ENCODE data around the gene GGT5. TPM values are rescaled to one million over a fixed set of nuclear protein-coding genes. Genes with fewer than 3 reads are reported as not detected.

Gene GGT5
- total RNA-seq, 1 donor from 2014 or later = 10.7 TPM

DNA sequence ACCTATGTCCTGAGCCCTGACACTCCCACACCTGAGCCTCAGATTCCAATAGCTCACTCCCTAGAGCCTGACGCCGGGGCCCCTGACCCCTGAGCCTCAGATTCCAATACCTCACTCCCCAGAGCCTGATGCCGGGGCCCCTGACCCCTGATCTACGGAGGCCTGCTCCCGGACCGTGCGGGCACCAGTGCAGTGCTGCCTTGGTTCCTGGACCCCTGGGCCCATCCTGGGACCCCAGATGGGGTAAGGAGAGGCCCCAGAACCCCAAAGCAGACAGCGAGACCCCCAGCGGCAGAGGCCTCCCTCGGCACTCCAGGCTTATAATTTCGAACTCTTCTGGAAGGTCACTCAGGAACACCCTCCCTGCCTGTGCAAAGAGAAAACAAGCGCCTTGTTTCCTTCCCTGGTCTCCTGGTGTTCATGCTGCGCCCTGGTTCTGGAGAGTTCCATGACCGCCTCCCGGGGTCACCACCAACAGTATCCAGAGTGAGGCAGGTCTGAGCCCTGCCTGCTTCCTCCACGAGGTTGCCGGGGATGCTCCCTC is 56.1 kb downstream of the GGT5 start:
- no peak overlapping the region for H3K4me3 Mint-ChIP-seq (ENCODE audit: unreplicated experiment)
- H3K36me3 Mint-ChIP-seq (ENCODE audit: unreplicated experiment) = no peaks in the 10 kb centered on the region
- TF ChIP-seq, protein P1, sequence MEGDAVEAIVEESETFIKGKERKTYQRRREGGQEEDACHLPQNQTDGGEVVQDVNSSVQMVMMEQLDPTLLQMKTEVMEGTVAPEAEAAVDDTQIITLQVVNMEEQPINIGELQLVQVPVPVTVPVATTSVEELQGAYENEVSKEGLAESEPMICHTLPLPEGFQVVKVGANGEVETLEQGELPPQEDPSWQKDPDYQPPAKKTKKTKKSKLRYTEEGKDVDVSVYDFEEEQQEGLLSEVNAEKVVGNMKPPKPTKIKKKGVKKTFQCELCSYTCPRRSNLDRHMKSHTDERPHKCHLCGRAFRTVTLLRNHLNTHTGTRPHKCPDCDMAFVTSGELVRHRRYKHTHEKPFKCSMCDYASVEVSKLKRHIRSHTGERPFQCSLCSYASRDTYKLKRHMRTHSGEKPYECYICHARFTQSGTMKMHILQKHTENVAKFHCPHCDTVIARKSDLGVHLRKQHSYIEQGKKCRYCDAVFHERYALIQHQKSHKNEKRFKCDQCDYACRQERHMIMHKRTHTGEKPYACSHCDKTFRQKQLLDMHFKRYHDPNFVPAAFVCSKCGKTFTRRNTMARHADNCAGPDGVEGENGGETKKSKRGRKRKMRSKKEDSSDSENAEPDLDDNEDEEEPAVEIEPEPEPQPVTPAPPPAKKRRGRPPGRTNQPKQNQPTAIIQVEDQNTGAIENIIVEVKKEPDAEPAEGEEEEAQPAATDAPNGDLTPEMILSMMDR (IDR thresholded peaks at IDR 0.05; ENCODE audit: partially characterized antibody, unreplicated experiment) = no peak
- peaks cover 3% of the 10 kb centered on the region for H3K4me1 Mint-ChIP-seq (ENCODE audit: low read depth, unreplicated experiment)
- peaks cover 2% of the 10 kb centered on the region for H3K27me3 Mint-ChIP-seq (ENCODE audit: unreplicated experiment)
- H3K9me3 Mint-ChIP-seq (ENCODE audit: unreplicated experiment) = peaks cover 6% of the 10 kb centered on the region
- H3K27ac Mint-ChIP-seq (ENCODE audit: unreplicated experiment) = no peak overlapping the region
- DNase-seq = no peak

DNA sequence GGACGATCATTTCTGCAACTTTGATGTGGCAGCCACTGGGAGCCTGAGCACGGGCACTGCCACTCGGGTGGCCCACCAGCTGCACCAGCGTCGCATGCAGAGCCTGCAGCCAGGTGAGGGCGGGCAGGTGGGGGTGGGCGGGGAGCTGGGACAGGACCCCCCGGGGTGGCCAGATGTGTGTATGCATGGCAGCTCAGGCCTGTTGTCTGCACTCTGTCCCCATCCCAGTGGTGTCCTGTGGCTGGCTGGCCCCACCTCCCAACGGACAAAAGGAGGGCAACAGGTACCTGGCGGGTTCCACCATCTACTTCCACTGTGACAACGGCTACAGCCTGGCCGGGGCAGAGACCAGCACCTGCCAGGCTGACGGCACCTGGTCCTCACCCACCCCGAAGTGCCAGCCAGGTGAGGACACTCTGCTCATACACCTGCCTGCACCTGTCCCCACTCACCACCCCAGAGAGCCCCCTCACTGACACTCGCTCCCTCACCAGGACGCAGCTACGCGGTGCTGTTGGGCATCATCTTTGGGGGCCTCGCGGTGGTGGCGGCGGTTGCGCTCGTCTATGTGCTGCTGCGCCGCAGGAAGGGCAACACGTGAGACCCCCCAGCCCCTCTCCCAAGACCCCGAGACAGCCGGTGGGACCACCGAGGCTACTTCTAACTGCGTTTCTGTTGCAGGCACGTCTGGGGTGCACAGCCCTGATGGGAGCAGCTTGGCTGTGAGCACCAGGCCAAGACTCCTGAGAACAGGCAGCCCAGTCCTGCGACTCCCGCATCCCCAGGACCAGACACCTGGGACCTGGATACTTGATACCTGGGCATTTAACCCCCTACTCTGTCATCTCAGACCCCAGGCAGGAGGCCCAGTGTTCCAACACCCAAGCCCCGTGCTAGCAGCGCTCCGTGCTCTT is 56.9 kb downstream of the GGT5 start:
- TF ChIP-seq, protein P1 (IDR thresholded peaks at IDR 0.05; ENCODE audit: partially characterized antibody, unreplicated experiment) = no peak
- DNase-seq = no peak
- peaks cover 2% of the 10 kb centered on the region for H3K27me3 Mint-ChIP-seq (ENCODE audit: unreplicated experiment)
- H3K27ac Mint-ChIP-seq (ENCODE audit: unreplicated experiment) = no peak overlapping the region
- no peak overlapping the region for H3K4me3 Mint-ChIP-seq (ENCODE audit: unreplicated experiment)
- peaks cover 6% of the 10 kb centered on the region for H3K9me3 Mint-ChIP-seq (ENCODE audit: unreplicated experiment)
- H3K36me3 Mint-ChIP-seq (ENCODE audit: unreplicated experiment) = no peaks in the 10 kb centered on the region
- H3K4me1 Mint-ChIP-seq (ENCODE audit: low read depth, unreplicated experiment) = peaks cover 3% of the 10 kb centered on the region

DNA sequence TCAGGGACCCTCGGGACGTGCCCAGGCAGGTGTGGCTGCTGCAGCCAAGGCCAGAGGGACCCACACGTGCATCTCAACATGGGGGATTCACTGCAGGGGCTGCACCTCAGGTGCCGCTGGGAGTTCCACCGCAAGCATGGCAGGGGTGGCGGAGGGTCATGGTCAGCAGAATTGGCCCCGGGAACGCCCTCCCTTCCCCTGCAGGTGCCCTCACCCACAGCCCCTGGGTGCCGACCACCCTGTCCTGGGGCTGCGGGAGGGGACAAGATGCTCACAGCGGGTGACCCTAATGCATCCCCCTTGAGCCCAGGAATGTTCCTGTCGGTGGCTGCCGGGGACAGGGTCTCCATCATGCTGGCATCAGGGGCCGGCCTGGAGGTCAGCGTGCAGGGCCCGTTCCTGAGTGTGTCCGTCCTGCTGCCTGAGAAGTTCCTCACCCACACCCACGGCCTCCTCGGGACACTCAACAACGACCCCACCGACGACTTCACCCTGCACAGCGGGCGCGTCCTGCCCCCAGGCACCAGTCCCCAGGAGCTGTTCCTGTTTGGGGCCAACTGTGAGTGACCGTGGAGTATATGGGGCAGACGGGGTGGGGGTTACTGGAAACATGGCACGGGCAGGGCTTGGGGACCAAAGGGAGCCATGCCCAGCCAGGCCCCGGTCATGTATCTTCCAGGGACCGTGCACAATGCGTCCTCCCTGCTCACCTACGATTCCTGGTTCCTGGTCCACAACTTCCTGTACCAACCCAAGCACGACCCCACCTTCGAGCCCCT is 57.8 kb downstream of the GGT5 start:
- TF ChIP-seq, protein P1 (IDR thresholded peaks at IDR 0.05; ENCODE audit: partially characterized antibody, unreplicated experiment) = no peak
- DNase-seq = no peak
- Mint-ChIP-seq H3K27me3 (ENCODE audit: unreplicated experiment) (peaks cover 5% of the 10 kb centered on the region), H3K4me3 (ENCODE audit: unreplicated experiment) (no peak overlapping the region), H3K27ac (ENCODE audit: unreplicated experiment) (no peak overlapping the region), H3K36me3 (ENCODE audit: unreplicated experiment) (no peaks in the 10 kb centered on the region), H3K9me3 (ENCODE audit: unreplicated experiment) (peaks cover 8% of the 10 kb centered on the region), H3K4me1 (ENCODE audit: low read depth, unreplicated experiment) (peaks cover 9% of the 10 kb centered on the region)

DNA sequence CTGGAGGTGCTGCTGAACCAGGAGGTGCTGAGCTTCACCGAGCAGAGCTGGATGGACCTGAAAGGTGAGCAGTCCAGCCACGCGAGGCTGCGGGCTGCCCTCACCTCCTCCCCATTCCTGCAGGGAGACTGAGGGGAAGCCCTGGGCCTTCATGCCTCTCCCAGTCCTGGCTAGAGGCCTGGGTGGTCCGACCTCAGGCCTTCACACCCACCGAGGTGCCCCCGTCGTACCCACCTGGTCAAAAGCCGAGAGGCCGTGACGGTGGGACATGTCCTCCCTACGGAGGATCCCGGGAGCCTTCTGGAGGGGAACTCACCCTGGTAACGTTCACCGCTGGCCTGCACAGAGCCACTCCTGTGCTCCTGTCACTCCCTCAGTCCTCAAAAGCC is 58.5 kb downstream of the GGT5 start:
- H3K27ac Mint-ChIP-seq (ENCODE audit: unreplicated experiment) = no peak overlapping the region
- H3K4me1 Mint-ChIP-seq (ENCODE audit: low read depth, unreplicated experiment) = peaks cover 11% of the 10 kb centered on the region
- H3K27me3 Mint-ChIP-seq (ENCODE audit: unreplicated experiment) = peaks cover 12% of the 10 kb centered on the region
- no peak overlapping the region for H3K4me3 Mint-ChIP-seq (ENCODE audit: unreplicated experiment)
- DNase-seq = no peak
- TF ChIP-seq, protein P1 (IDR thresholded peaks at IDR 0.05; ENCODE audit: partially characterized antibody, unreplicated experiment) = no peak
- no peaks in the 10 kb centered on the region for H3K36me3 Mint-ChIP-seq (ENCODE audit: unreplicated experiment)
- H3K9me3 Mint-ChIP-seq (ENCODE audit: unreplicated experiment) = peaks cover 12% of the 10 kb centered on the region

Measured in glutamatergic neuron (in vitro differentiated cells).